ENCODE results near the gene TAB2.
"Not testable (repeated sequence)": the region's sequence is repeated elsewhere in the genome, so short reads cannot be mapped to it uniquely, and the experiment has no call there.

The TAB2 gene

DNA sequence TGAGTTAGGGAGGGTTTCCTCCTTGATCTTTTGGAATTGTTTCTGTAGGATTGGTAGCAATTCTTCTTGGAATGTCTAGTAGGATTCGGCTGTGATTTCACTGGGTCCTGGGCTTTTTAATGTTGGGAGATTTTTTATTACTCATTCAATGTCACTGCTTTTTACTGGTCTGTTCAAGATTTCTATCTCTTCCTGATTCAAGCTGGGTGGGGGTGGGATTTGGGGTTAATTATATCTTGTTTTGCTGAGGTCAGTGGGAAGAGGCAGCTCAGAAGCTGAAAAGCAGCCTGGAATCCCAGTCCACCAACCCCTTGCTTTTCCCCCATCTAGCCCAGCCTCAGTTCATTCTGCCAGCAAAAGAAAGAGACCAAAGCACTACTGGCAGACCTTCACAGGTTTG is 122.1 kb downstream of the TAB2 start:
- no peak for DNase-seq (ENCODE audit: low read depth in 2 of 3, low spot score in 1 of 3)

DNA sequence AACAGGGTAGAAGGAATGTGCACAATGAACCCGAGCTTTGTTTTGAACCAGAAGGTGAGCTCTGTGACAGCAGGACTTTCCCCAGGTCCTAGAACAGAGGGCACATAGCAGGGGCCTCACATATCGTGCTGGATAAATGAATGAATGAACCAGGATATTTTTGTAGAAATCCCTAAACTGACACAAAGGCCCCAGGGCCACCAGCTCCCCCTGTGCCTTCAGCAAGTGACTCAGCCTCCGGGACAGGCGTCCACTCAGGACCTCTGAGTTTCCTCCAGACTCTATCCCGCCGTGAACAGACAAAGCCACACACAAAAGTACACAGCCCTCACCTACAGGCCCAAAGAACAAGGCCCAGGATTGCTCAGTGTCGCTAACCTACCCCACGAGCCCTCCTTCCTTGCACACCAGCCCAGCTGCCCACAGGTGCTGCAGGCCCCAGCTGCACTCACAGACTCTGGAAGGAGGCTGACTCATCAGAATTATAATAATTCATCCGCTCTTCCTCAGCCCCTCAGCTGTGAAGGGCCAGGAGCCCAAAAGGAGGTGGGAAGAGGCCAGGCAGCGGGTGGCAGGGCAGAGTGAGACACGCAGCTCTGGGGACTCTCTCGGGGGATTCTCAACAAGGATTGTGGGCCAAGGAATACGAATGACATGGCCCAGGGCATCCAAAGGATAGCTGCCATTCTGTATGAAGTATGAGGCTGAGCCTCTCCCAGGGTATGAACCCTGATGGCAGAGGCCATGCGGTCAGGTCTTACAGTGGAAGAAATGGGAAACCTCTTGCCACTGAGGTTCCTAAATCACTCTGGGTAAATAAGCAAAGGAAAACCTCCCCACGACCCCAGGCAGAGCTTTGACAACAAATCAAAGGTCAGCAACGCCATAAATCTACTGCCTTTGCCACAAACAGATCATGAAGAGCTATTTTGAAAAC is 123.5 kb downstream of the TAB2 start:
- no peak for DNase-seq (ENCODE audit: low read depth in 2 of 3, low spot score in 1 of 3)

DNA sequence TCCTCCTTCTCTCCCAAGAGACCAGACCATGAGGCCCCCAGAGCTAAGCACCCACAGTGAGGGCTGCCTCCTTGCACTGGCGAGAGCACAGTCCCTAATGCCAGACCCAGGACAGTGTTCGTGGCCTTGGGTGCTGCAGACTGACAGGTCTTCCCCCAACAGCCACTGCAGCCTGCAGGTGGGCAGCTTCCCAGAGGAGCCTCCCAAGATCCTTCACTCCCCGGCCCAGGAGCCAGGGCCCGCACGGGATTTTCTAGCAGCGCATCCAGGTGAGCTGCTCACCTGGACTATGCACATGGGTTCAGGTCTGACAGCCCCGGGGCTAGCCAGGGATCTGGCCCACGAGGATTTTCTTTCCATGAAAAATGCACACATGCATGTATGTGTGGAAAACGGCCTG is 124.2 kb downstream of the TAB2 start:
- no peak for DNase-seq (ENCODE audit: low read depth in 2 of 3, low spot score in 1 of 3)

DNA sequence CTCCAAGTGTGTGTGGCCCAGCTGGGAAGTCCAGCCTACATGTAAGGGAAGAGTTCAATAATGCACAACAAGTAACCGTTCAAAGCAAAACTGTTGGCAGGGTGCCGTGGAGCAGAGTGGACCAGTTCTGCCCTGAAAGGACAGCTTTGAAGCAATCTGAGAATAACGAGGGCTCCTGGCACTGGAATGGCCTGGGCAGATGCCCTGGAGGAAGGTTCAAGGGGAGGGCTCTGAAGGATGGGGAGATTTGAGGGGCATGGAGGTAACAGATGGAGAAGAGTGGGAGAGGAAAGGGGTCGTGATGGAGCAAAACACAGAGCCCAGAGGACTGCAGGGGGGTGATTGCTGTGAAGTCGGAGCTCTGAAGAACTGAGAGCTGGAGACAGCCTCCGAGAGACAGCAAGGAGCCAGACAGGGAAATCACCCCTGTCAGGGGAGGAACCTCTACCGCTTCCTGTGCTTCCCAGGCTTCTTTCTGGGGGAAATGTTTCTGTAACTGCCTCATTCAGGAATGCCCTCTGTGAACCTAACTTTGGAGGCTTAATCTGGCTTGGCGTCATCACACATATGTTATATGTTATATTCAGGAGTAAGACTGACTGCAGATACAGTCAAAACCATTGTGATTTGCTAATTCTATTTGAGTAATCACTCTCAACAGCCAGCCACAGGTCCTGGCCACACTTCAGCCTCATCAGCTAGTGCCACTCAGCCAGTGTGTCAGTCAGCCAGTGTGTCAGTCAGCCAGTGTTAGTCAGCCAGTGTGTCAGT is 126.1 kb downstream of the TAB2 start:
- no peak for DNase-seq (ENCODE audit: low read depth in 2 of 3, low spot score in 1 of 3)

DNA sequence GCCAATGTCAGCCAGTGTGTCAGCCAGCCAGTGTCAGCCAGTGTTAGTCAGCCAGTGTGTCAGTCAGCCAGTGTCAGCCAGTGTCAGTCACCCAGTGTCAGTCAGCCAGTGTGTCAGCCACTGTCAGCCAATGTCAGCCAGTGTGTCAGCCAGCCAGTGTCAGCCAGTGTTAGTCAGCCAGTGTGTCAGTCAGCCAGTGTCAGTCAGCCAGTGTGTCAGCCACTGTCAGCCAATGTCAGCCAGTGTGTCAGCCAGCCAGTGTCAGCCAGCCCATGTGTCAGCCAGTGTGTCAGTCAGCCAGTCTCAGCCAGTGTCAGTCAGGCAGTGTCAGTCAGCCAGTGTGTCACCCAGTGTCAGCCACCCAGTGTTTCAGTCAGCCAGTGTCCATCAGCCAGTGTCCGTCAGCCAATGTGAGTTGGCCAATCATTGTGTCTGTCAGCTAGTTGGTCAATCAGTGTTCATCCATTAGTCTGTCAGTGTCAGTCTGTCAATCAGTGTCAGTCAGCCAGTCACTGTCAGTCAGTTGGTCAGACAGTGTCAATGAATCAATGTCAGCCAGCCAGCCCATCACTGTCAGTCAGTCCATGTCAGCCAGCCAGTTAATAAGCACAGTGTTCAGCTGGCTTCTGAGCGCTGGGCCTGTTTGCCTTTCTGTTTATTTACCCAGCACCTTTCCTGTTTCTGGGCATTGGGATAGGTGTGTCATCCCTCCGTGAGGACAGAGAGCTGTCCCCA is 127.0 kb downstream of the TAB2 start:
- DNase-seq (ENCODE audit: low read depth in 2 of 3, low spot score in 1 of 3) = not testable (repeated sequence)

DNA sequence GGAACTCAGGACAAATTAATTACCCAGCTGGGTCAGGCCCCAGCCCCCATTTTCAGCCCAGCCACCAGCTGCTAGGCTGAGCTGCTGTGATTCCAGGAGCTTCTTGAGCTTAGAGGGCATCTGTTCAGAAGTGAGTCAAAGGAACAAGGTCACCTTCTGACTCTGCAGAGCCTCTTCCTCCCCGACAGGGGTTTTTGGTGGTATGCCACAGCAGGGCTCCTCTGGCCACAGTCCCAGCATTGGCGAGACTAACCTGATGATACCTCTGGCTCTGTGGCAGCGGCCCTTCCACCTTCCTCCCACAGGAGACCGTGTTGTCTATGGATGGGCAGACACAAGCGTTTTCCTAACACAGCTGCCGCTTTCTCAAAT is 127.6 kb downstream of the TAB2 start:
- no peak for DNase-seq (ENCODE audit: low read depth in 2 of 3, low spot score in 1 of 3)

DNA sequence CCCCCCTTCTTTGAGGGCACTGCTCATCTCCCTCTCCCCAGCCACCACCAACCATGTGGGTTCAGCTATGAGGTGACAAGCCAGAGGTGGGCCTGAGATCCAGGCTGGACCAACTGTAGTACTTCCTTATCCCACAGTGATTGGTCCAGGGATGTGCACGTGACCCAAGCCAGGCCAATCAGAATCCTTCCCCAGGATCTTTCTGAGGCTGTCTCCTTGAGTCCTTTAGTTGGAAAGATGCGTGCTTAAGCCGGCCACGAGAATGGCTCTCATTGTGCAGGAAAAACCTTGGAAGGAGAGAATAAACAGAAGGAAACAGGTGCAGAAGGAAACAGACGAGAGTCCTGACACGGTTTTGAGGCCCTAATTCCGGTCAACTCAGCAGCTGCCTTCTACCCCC is 128.1 kb downstream of the TAB2 start:
- DNase-seq (ENCODE audit: low read depth in 2 of 3, low spot score in 1 of 3) = no peak

DNA sequence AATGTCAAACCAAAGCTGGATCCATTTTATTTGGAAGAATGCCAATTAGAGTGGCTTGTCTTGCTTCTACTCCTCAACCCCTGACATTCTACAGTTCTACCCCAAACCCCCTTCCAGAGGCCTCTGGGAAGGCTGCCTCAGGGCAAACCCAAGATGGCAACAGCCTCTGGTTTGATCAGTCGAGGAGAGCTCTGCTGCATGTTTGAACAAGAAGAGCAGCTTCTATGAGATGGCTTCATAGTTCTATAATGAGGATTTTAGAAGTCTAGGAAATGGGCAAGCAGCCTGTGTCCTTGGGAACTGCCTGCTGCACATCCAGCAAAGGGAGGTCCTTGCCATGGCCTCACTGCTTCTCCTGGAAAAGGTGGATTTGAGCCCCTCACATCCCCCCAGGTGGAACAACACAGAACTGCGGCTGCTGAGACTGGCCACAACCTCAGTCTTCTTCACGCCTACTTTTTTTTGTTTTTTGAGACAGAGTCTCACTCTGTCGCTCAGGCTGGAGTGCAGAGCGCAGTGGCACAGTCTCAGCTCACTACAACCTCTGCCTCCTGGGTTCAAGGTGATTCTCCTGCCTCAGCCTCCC is 129.4 kb downstream of the TAB2 start:
- DNase-seq (ENCODE audit: low read depth in 2 of 3, low spot score in 1 of 3) = no peak

DNA sequence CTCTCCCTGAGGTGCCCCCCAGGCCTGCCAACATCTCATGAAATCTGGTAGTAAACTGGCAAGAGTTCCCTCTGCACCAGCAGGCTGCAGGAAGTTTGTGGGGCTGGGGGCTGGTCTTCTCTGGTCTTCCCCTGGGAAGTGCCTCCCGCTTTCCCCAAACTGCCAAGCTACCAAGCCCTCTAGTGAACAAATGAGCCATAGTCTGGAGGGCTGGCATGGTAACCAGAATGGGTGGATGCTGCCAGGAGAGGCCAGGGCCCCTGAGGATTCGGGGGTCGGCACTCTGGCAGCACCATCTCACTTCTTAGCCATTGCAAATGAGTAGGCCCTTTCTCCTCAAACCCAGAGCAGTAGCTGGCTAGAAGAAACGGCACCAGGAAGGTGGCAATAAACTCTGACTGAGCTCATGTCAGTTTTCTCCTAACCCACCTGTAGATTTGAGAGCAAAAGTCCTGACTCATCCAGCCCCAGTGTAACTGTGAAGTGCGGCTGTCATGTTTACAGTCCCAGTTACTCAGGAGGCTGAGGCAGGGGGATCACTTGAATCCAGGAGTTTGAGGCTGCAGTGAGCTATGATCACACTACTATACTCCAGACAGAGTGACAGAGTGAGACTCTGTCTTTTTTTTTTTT is 131.4 kb downstream of the TAB2 start:
- DNase-seq (ENCODE audit: low read depth in 2 of 3, low spot score in 1 of 3) = no peak

DNA sequence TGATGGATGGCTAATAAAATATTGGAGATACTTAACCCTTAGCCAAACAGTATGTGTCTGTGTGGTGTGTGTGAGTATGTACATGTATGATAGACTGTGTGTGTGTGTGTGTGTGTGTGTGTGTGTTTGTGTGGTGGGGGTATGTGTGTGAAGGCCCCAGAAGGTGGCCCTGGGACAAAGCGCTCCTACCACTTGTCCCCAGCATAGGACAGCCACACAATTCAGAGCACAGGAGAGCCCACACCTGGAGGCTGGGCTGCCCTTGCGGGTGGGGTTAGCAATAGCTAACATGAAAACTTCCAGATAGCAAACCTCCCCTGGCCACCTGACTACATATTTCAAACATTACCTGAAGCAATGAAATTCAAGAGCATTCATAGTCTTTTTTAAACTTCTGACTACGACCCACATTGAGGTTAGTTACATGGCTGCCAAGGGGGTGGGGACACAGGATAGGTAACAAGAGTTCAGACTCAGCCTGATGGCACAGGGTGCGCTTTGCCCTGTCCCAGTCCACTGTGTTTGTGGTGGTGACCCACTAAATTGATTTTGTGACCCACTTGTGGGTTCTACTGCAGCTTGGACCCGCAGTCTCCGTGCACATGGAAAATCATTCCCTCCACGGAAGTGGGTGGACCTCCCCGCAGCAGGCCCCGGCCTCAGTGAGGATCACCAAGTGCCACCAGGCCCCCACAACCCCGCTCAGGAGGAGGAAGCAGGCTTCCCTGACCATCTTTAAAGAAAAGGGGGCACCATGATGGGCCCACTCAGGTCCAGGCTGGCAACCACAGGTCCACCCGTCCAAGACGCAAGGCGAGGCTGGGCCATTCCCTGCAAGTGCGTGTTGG is 132.5 kb downstream of the TAB2 start:
- no peak for DNase-seq (ENCODE audit: low read depth in 2 of 3, low spot score in 1 of 3)

DNA sequence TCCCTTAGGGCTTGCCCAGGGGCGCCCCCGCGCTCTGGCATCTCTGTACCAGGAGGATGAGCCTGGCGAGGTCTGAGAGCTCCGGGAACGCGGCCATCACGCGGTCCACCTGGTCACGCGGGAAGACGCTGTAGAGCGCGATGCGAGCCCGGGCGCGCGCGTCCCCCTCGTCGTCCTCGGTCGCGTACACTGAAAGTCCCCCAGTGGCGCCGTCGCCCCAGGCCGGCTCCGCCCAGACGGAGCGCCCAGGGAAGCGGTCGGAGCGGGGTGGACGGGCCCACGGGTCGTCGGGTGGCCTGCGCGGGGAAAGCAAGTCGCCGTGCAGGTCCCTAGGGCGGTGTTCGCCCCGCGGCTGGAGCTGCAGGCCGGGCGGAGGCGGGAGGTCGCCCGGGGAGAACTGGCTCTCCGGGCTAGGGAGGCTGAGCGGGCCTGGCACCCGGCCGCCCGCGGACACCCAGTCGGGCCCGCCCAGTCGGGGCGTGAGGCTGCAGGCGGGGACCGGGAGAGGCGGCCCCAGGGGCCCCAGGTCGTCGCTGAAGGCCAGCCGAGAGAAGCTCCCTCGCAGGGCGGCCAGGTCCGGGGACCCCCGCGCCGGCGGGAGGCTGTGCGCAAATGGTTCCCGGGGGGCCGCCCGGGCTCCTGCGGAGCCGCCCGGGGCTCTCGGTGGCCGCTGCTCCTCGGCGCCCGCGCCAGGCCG is 133.3 kb downstream of the TAB2 start:
- no peak for DNase-seq (ENCODE audit: low read depth in 2 of 3, low spot score in 1 of 3)

DNA sequence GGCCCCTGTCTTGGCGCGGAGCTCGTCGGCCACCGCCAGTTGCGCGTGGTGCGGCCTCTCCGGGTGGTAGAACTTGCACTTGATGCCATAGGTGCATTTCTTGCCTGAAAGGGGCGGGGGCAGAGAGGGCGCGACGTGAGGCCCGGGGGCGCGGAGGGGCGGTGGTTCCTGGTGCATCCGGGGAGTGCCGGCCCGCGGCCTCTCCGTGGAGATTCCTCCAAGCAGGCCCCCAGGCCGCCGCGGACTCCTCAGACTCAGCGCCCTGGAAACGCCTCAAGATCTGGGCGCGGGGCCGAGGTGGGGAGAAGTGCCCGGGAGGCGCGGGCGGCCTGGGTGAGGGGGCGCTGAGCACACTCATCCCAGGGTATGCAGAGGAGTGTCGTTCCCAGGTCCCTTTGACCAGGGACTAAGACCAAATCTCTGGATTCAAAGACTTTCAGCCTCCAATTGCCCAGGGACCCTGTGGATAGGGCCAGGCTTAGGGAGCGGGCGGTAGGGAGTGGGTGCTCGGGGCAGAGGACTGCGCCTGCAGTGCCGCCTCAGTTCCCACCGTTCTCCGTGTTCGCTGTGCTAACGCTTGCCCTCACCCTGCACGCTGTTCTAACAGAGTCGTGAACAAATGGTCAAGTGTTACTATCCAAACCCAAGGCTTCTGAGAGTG is 134.0 kb downstream of the TAB2 start:
- no peak for DNase-seq (ENCODE audit: low read depth in 2 of 3, low spot score in 1 of 3)

DNA sequence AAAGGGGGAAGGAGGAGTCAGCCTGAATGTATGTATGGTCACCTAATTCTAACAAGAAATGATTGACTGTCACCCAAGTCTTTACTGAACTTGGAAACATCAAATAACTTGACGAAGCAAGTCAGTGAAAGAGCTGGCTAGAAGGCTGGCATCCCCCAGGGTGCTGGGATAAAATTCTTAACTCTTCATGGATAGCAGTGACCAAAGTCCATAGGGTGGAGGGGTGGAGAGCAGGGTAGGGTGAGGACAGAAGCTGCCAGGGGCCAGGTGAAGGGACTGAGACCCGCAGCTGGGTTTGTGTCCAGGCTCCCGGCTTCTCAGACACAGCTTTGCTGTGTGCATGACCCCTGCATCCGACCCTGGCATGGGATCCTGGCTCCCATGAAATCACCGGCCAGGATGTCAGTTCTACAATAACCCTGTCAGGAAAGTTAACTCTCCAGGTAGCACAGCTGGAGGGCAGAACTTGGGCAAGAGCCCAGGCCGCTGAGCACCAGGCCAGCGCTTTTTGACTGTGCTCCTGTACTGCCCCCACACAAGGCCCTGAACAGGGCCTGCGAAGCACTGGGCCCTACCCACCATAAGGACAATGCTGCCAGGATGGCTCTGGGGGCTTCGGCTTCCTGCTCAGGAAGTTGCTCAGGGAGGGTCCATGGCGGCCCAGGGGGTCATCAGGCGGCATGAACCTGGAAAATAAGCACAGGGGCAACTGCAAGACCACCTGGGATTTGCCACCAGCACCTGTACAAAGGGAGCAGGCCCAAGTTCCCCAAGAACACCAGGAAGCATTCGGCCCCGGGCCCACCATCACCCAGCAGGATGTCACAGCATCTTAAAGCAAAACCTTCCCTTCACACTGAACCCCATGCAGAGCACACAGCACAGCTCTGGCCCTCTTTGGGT is 134.8 kb downstream of the TAB2 start:
- DNase-seq (ENCODE audit: low read depth in 2 of 3, low spot score in 1 of 3) = no peak

DNA sequence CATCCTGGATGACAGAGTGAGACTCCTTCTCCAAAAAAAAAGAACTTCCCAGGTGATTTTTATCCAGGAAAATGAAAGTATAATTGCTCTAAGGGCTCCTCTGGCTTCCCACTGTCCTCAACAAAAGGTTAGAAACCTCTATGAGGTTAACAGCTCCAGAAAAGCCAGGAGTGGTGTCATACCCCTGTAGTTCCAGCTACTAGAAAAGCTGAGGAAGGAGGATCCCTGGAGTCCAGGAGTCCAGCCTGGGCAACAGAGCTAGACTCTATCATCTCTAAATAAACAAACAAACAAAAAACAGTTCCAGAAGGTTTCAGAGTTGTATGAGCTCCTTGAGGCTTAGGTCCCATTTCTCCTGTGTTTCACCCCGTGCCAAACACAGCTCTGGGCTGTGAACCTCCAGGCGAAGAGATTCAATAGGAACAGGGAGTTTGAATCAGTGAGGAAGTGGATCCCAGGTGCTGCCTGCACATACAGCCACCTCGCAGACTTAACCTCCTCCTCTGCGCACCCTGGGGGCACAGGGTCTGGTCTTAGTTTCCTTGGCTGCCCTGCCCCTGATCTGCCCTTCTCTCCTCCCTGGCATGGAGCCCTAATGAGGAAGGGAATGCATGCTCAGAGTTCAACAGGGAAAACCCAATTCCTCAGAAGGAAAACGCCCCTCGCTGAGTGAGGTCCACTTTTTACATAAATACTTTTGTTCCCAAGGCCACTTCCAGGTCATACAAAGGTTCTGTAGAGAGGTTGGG is 136.3 kb downstream of the TAB2 start:
- no peak for DNase-seq (ENCODE audit: low read depth in 2 of 3, low spot score in 1 of 3)

DNA sequence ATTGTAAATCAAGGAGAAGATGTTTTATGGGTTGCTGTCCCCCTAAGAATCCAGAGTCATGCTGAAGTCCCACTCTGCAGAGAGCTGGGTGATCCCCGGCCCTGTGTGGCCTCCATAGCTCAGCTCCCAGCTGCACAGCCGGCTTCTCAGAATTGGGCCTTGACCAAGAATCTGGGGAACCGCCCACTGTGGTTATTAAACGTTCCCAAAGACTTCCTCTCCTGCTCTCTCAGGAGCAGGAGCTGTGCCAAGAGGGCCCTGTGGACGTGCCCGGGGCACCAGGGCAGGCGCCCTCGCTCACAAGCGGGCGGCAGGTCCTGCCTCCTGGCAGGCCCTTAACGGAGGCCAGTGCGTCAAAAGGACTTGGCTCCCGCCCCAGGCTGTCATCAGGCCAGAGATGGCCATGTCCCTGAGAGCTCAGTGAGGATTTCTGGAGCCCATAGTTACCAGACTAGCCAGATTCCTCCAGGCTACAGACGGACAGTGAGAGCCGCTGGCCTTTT is 136.9 kb downstream of the TAB2 start:
- no peak for DNase-seq (ENCODE audit: low read depth in 2 of 3, low spot score in 1 of 3)

DNA sequence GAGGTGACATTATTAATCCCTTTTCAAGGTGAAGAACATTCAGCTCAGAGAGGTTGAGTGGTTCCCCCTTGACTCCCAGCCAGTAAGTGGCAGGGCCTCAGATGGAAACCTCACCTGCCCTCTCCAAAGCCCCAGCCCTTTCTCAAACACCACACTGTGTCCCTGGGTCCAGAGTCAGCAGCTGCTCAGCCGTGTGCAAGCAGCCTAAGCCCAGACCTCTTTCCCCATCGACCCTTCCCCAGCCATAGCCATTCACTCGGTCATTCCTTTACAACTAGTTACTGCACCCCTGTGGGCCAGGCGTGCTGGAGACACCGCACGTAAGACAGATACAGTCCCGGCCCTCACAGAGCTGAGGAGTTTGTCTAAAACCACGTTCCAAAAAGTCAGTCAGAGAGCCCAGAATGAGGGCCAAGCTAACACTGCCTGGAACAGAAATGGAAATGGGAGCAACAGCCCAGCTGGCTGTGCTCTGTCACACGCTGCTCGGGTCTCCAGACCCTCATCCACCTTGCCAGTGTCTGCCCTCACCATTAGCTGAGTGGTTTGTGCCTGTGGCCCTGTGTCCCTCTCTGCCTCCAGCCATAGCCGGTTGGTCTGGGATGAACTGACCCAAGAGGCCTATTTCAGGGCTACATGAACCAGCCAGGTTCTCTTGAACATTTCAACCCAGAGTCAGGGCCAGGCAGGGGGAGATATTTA is 137.7 kb downstream of the TAB2 start:
- no peak for DNase-seq (ENCODE audit: low read depth in 2 of 3, low spot score in 1 of 3)
